Measurements from ENCODE around the gene LSS.

LSS gene

GRCh38 chr21:46161633-46162592 lies 66.7 kb downstream of the LSS start:
- no peak overlapping the region for H3K4me3 ChIP-seq (ENCODE audit: low read depth, low read length)
- DNase-seq, result no peak
- in situ Hi-C loops (cut with HindIII; ENCODE audit: low pct_ligation_motif_present, low sequenced_read_pairs), result no loop called here
- no peak overlapping the region for H3K27ac ChIP-seq
- no peak for TF ChIP-seq CTCF (IDR thresholded peaks at IDR 0.05; ENCODE audit: low read depth, low read length, missing control alignments)
- no peaks in the 10 kb centered on the region for H3K27me3 ChIP-seq (replicated peaks)
- H3K36me3 ChIP-seq (replicated peaks), result peaks cover 5% of the 10 kb centered on the region

DNA sequence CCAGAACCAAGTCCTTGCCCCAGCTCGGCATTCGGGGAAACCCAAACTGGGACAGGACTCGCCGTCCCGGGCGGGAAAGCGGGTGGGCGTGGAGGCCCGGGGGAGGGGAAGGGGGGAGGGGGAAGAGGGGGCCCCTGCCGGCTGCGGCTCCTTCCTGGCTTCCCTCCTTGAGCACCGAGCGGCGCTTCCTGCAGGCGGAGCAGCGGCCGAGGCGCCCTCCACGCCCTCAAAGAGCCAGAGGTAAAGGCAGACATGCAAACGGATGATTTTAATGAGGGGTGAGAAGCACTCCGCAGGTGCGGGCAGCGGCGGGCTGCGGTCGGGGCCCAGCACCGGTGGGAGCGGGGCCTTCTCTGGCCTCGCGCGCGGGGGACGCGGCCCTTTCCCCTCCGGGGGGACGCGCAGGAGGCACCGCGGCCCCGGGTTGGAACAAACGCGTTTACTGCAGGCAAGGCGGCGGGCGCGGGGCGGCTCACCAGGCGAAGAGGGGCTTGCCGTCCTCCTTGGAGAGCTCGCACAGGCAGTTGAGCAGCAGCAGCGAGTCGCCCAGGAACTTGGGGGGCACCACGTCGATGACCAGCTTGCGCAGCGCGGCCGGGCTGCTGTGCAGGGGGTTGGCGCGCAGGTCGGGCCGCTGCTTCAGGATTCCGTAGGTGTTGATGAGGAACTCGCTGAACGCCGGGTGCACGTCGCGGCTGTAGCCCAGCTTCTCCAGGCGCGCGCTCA lies 67.5 kb downstream of the LSS start:
- DNase-seq, result no peak
- Histone ChIP-seq H3K27me3 (replicated peaks) (no peaks in the 10 kb centered on the region), H3K4me3 (ENCODE audit: low read depth, low read length) (no peak overlapping the region), H3K27ac (no peak overlapping the region), H3K36me3 (replicated peaks) (peaks cover 5% of the 10 kb centered on the region)
- no peak for TF ChIP-seq CTCF (IDR thresholded peaks at IDR 0.05; ENCODE audit: low read depth, low read length, missing control alignments)
- in situ Hi-C loops (cut with HindIII; ENCODE audit: low pct_ligation_motif_present, low sequenced_read_pairs), result no loop called here

- Histone ChIP-seq H3K36me3 (replicated peaks) (peaks cover 5% of the 10 kb centered on the region), H3K4me3 (ENCODE audit: low read depth, low read length) (no peak overlapping the region), H3K27ac (no peak overlapping the region), H3K27me3 (replicated peaks) (no peaks in the 10 kb centered on the region)
- DNase-seq, result no peak
- in situ Hi-C loops (cut with HindIII; ENCODE audit: low pct_ligation_motif_present, low sequenced_read_pairs), result no loop called here
- no peak for TF ChIP-seq CTCF (IDR thresholded peaks at IDR 0.05; ENCODE audit: low read depth, low read length, missing control alignments)
Measured at GRCh38 chr21:46160657-46160906, 68.0 kb downstream of the LSS start.

- no peak overlapping the region for H3K4me3 ChIP-seq (ENCODE audit: low read depth, low read length)
Measured at GRCh38 chr21:46159841-46160656, 68.5 kb downstream of the LSS start.

GRCh38 chr21:46159390-46159789 lies 69.2 kb downstream of the LSS start:
- Histone ChIP-seq H3K27me3 (replicated peaks) (no peaks in the 10 kb centered on the region), H3K36me3 (replicated peaks) (peaks cover 5% of the 10 kb centered on the region), H3K4me3 (ENCODE audit: low read depth, low read length) (no peak overlapping the region), H3K27ac (no peak overlapping the region)
- no peak for TF ChIP-seq CTCF (IDR thresholded peaks at IDR 0.05; ENCODE audit: low read depth, low read length, missing control alignments)
- DNase-seq, result no peak
- in situ Hi-C loops (cut with HindIII; ENCODE audit: low pct_ligation_motif_present, low sequenced_read_pairs), result no loop called here

More at GRCh38 chr21:46159841-46160656, 68.5 kb downstream of the LSS start:
- no peak for TF ChIP-seq CTCF (IDR thresholded peaks at IDR 0.05; ENCODE audit: low read depth, low read length, missing control alignments)
- Histone ChIP-seq H3K36me3 (replicated peaks) (peaks cover 5% of the 10 kb centered on the region), H3K27ac (no peak overlapping the region), H3K27me3 (replicated peaks) (no peaks in the 10 kb centered on the region)
- no peak for DNase-seq
- in situ Hi-C loops (cut with HindIII; ENCODE audit: low pct_ligation_motif_present, low sequenced_read_pairs), result no loop called here
